NT2/D1 (cell line): ENCODE results near the gene ELOVL6.

ENCODE experiments used
- SUZ12 ChIP-seq: IDR thresholded peaks from 2 replicates; pipeline ENCODE4 v1.6.1; 2011; ENCODE audit not compliant: insufficient read length, insufficient read depth; ENCODE audit errors: extremely low read depth
- YY1 ChIP-seq: IDR thresholded peaks from 2 replicates; pipeline ENCODE4 v1.6.1; 2011; ENCODE audit not compliant: insufficient read length, insufficient read depth
- ZNF274 ChIP-seq: IDR thresholded peaks from 2 replicates; pipeline ENCODE4 v1.6.1; 2011; ENCODE audit warnings: mild to moderate bottlenecking, low read depth, low read length

DNA sequence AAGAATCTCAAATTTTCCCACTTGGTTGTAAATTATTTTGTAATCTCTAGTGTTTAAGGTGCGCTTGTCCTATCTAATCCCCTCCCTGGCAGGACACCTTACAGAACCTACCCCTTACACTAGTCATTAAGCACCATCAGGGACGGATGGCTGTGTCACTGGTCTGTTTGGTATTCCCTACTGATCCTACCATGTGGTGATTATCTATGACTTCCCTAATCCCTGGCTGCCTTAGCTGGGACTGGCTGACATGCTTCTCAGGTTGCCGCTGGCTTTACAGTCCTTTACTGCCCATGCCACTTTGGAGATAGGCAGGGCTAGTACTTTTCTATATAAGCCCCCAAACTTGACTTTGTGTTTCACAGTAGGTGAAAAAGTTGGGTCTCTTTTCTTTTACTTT is 58.6 kb downstream of the ELOVL6 start:
- TF ChIP-seq YY1 (no peak), ZNF274 (no peak), SUZ12 (no peak)
